HCT116 (cell line): ENCODE measurements around the gene CAMKMT.

Source experiments
- POLR2A ChIP-seq: IDR thresholded peaks from 2 replicates; pipeline ENCODE4 v1.7.0; 2011; ENCODE audit warnings: borderline replicate concordance; ENCODE audit not compliant: insufficient read depth, insufficient read length; ENCODE audit errors: extremely low read depth
- SRF ChIP-seq: IDR thresholded peaks from 2 replicates; pipeline ENCODE4 v1.6.1; 2012; ENCODE audit warnings: low read depth
- ZFX ChIP-seq: fragments of 450-650 bp; IDR thresholded peaks from 2 replicates; pipeline ENCODE4 v1.6.1; 2017
- TF ChIP-seq, protein P1 (sequence below), 3 experiments: fragments of 200-600 bp in 1 of 3; sonication (generic) in 1 of 3; IDR thresholded peaks in 2 of 3; conservative IDR thresholded peaks in 1 of 3; 2 replicates each; pipeline ENCODE4 v1.5.1; 2012 to 2017; ENCODE audit warnings: low read depth in 2 of 3, low read length in 2 of 3, antibody characterized with exemption in 1 of 3, borderline replicate concordance in 1 of 3, control low read depth in 1 of 3, mild to moderate bottlenecking in 1 of 3, mixed read lengths in 1 of 3, mixed run types in 1 of 3, moderate library complexity in 1 of 3; ENCODE audit not compliant: insufficient read depth in 1 of 3

DNA sequence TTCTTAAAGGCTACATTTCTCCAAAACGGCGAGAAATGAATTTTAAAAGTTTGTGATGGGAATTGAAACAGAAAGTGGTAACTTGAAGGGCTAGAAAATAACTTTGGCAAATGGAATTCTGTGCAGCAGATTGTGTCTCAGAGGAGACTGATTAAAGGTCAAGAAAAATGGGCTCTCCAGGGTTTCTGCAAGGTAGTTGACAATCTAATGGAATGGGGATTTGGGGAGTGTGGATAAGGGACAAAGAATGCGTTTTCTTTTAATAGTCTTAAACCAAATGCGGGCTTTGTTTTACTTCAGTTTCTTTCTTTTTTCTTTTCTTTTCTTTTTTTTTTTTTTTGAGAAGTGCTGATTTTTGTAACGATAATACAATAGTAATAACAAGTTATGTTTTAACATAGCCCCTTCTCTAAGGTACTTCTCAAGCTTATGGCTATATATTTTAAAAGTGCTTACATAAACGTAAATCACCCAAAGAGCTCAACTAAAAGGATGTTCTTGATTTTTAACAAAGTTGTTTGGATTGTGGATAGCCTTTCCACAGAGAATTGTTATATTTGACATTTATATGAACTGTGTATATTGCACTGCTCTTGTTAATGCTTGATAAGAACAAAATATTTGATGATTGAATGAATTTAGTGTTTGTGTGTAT is 36.6 kb downstream of the CAMKMT start:
- TF ChIP-seq, protein P1, sequence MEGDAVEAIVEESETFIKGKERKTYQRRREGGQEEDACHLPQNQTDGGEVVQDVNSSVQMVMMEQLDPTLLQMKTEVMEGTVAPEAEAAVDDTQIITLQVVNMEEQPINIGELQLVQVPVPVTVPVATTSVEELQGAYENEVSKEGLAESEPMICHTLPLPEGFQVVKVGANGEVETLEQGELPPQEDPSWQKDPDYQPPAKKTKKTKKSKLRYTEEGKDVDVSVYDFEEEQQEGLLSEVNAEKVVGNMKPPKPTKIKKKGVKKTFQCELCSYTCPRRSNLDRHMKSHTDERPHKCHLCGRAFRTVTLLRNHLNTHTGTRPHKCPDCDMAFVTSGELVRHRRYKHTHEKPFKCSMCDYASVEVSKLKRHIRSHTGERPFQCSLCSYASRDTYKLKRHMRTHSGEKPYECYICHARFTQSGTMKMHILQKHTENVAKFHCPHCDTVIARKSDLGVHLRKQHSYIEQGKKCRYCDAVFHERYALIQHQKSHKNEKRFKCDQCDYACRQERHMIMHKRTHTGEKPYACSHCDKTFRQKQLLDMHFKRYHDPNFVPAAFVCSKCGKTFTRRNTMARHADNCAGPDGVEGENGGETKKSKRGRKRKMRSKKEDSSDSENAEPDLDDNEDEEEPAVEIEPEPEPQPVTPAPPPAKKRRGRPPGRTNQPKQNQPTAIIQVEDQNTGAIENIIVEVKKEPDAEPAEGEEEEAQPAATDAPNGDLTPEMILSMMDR (IDR thresholded peaks at IDR 0.05 in 2 of 3, conservative IDR thresholded peaks at IDR 0.05 in 1 of 3; ENCODE audit: borderline replicate concordance in 1 of 3, insufficient read depth in 1 of 3, low read depth in 2 of 3, low read length in 2 of 3) = no peak
- no peak for TF ChIP-seq SRF
- TF ChIP-seq ZFX = no peak
- TF ChIP-seq POLR2A = no peak
